ENCODE measurements around the gene FOXRED2.
"Not testable (repeated sequence)": the region's sequence is repeated elsewhere in the genome, so short reads cannot be mapped to it uniquely, and the experiment has no call there.

DNA sequence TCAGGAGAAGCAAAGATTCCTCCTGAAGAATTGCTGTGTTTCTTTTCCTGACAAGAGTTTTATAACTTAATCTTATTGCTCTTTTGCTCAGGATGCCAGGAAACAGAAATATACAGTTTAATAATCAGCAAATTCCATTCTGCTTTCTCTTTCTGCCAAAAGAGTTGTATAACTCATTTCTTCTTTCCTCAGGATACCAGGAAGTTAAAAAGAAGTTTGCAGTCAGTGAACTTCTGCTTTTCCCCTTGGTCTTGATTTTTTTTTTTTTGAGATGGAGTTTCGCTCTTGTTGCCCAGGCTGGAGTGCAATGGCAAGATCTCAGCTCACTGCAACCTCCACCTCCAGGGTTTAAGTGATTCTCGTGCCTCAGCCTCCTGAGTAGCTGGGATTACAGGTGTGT is 13.1 kb upstream of the FOXRED2 start:
- TF ChIP-seq, protein P1, sequence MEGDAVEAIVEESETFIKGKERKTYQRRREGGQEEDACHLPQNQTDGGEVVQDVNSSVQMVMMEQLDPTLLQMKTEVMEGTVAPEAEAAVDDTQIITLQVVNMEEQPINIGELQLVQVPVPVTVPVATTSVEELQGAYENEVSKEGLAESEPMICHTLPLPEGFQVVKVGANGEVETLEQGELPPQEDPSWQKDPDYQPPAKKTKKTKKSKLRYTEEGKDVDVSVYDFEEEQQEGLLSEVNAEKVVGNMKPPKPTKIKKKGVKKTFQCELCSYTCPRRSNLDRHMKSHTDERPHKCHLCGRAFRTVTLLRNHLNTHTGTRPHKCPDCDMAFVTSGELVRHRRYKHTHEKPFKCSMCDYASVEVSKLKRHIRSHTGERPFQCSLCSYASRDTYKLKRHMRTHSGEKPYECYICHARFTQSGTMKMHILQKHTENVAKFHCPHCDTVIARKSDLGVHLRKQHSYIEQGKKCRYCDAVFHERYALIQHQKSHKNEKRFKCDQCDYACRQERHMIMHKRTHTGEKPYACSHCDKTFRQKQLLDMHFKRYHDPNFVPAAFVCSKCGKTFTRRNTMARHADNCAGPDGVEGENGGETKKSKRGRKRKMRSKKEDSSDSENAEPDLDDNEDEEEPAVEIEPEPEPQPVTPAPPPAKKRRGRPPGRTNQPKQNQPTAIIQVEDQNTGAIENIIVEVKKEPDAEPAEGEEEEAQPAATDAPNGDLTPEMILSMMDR (IDR thresholded peaks at IDR 0.05): not testable (repeated sequence)
- TF ChIP-seq EZH2 (IDR thresholded peaks at IDR 0.05; ENCODE audit: borderline replicate concordance, insufficient read depth, low read depth, low read length, poor library complexity, severe bottlenecking): not testable (repeated sequence)

Measured in B cell (primary cell).